HCT116 (cell line): ENCODE results near the gene SMG6. TPM values are rescaled to one million over a fixed set of nuclear protein-coding genes. Genes with fewer than 3 reads are reported as not detected.

Experiments used
- ATAC-seq: fragments of 200-7000 bp; cut with Tn5 transposase; 2 replicates; pipeline ENCODE4 v1.9.1; 2020; ENCODE audit warnings: mild to moderate bottlenecking, moderate library complexity
- BruUV-seq: library from RNA; stranded (reverse); fragments of 400-500 nt; replicated peaks from 2 replicates; lab custom pipeline; 2021; lab: Mats Ljungman, UMichigan
- CTCF ChIA-PET: fragments of 300-600 bp; sonication (Branson Sonifier 250); formaldehyde crosslinking; loops from one replicate; lab custom pipeline; 2021; ENCODE audit warnings: antibody characterized with exemption; lab: Charles Lee
- POLR2A ChIA-PET: fragments of 300-600, 350-600 bp; sonication (Branson Sonifier 250); formaldehyde crosslinking; loops from one replicate; lab custom pipeline; 2021; ENCODE audit warnings: antibody characterized with exemption; lab: Charles Lee
- RAD21 ChIA-PET, 2 experiments: fragments of 300-600 bp; sonication (Branson Sonifier 250); formaldehyde crosslinking; loops; one replicate each; lab custom pipeline; 2023; ENCODE audit warnings: low total read pairs in 2 of 2; ENCODE audit not compliant: uncharacterized antibody in 2 of 2, unreplicated experiment in 2 of 2, low non-redundant PET in 1 of 2; lab: Charles Lee
- DNase-seq: peaks from one replicate; pipeline ENCODE4 v3.0.0-alpha.2; 2010; ENCODE audit warnings: low read depth, low spot score
- H2AFZ ChIP-seq: fragments of 200-600 bp; shearing (Covaris generic), sonication (generic); 2 replicates; pipeline ENCODE4 v1.6.1; 2017; ENCODE audit warnings: low read depth, mixed run types, mixed read lengths, antibody characterized with exemption, low read length; ENCODE audit not compliant: poor library complexity, severe bottlenecking
- H3K27ac ChIP-seq: 2 replicates; pipeline ENCODE4 v1.5.1; 2012; ENCODE audit warnings: low read depth, low read length
- H3K27me3 ChIP-seq: fragments of 200-600 bp; sonication (generic); 2 replicates; pipeline ENCODE4 v1.6.1; 2016; ENCODE audit warnings: mixed run types, low read length, mixed read lengths; ENCODE audit not compliant: insufficient read depth
- H3K36me3 ChIP-seq, 2 experiments: fragments of 200-500 bp in 1 of 2; fragments of 200-600 bp in 1 of 2; sonication (Bioruptor generic) in 1 of 2; sonication (generic) in 1 of 2; 2 replicates each; pipeline versions ENCODE4 v1.5.1 to v1.6.1; 2014 to 2016; ENCODE audit warnings: low read length in 2 of 2, inconsistent platforms in 1 of 2, mixed read lengths in 1 of 2, mixed run types in 1 of 2; ENCODE audit not compliant: insufficient read depth in 2 of 2, control insufficient read depth in 1 of 2
- H3K4me1 ChIP-seq, 2 experiments: fragments of 200-600 bp in 1 of 2; sonication (generic) in 1 of 2; 2 replicates each; pipeline versions ENCODE4 v1.5.1 to v1.6.1; 2012 to 2017; ENCODE audit warnings: low read length in 2 of 2, inconsistent platforms in 1 of 2, mild to moderate bottlenecking in 1 of 2, mixed read lengths in 1 of 2, mixed run types in 1 of 2, moderate library complexity in 1 of 2; ENCODE audit not compliant: insufficient read depth in 2 of 2, control insufficient read depth in 1 of 2
- H3K4me2 ChIP-seq: fragments of 200-600 bp; sonication (generic); 2 replicates; pipeline ENCODE4 v1.6.1; 2017; ENCODE audit warnings: mixed run types, low read length, mixed read lengths
- H3K4me3 ChIP-seq, 2 experiments: fragments of 200-600 bp in 1 of 2; sonication (generic) in 1 of 2; replicated peaks in 1 of 2; 2 replicates each; pipeline ENCODE4 v1.5.1; 2011 to 2016; ENCODE audit warnings: low read length in 2 of 2, control low read depth in 1 of 2, low read depth in 1 of 2, mild to moderate bottlenecking in 1 of 2, mixed read lengths in 1 of 2, mixed run types in 1 of 2
- H3K79me2 ChIP-seq: fragments of 200-600 bp; sonication (generic); 2 replicates; pipeline ENCODE4 v1.6.1; 2017; ENCODE audit warnings: mild to moderate bottlenecking, mixed run types, low read length, moderate library complexity, mixed read lengths; ENCODE audit not compliant: insufficient read depth
- H3K9ac ChIP-seq: fragments of 200-600 bp; sonication (generic); 2 replicates; pipeline ENCODE4 v1.6.1; 2016; ENCODE audit warnings: low read length, mixed read lengths
- H3K9me2 ChIP-seq: fragments of 200-600 bp; sonication (generic), shearing (Covaris generic); 2 replicates; pipeline ENCODE4 v1.6.1; 2017; ENCODE audit warnings: mixed run types, mild to moderate bottlenecking, moderate library complexity; ENCODE audit not compliant: insufficient read depth
- H3K9me3 ChIP-seq, 2 experiments: fragments of 200-500 bp in 1 of 2; fragments of 200-600 bp in 1 of 2; sonication (Bioruptor generic) in 1 of 2; sonication (generic) in 1 of 2; 2 replicates each; pipeline ENCODE4 v1.6.1; 2014 to 2017; ENCODE audit warnings: low read length in 2 of 2, mixed read lengths in 2 of 2, inconsistent platforms in 1 of 2, low read depth in 1 of 2, mild to moderate bottlenecking in 1 of 2, mixed run types in 1 of 2, moderate library complexity in 1 of 2; ENCODE audit not compliant: control insufficient read depth in 1 of 2, insufficient read depth in 1 of 2
- H4K20me1 ChIP-seq: fragments of 200-600 bp; sonication (generic), shearing (Covaris generic); 2 replicates; pipeline ENCODE4 v1.6.1; 2017; ENCODE audit warnings: mixed run types, mild to moderate bottlenecking, moderate library complexity; ENCODE audit not compliant: insufficient read depth
- CBX3 ChIP-seq: IDR thresholded peaks from 2 replicates; pipeline ENCODE4 v1.6.1; 2012; ENCODE audit warnings: low read depth
- EZH2 ChIP-seq: fragments of 200-600 bp; sonication (generic); IDR thresholded peaks from 2 replicates; pipeline ENCODE4 v1.6.1; 2017; ENCODE audit warnings: antibody characterized with exemption, mixed run types
- EZH2phosphoT487 ChIP-seq: fragments of 200-600 bp; IDR thresholded peaks from 2 replicates; pipeline ENCODE4 v1.6.1; 2018; ENCODE audit warnings: antibody characterized with exemption, borderline replicate concordance
- JUND ChIP-seq: IDR thresholded peaks from 2 replicates; pipeline ENCODE4 v1.6.1; 2012
- MAX ChIP-seq: IDR thresholded peaks from 2 replicates; pipeline ENCODE4 v1.6.1; 2012
- POLR2AphosphoS5 ChIP-seq: IDR thresholded peaks from 2 replicates; pipeline ENCODE4 v1.6.1; 2011; ENCODE audit warnings: mild to moderate bottlenecking, low read depth, low read length, moderate library complexity
- RAD21 ChIP-seq: IDR thresholded peaks from 2 replicates; pipeline ENCODE4 v1.6.1; 2012; ENCODE audit warnings: low read depth, mild to moderate bottlenecking
- SP1 ChIP-seq: IDR thresholded peaks from 2 replicates; pipeline ENCODE4 v1.6.1; 2012; ENCODE audit warnings: low read depth
- SRF ChIP-seq: IDR thresholded peaks from 2 replicates; pipeline ENCODE4 v1.6.1; 2012; ENCODE audit warnings: low read depth
- ZBTB33 ChIP-seq: IDR thresholded peaks from 2 replicates; pipeline ENCODE4 v1.6.1; 2011; ENCODE audit warnings: mild to moderate bottlenecking, low read length, moderate library complexity; ENCODE audit not compliant: insufficient replicate concordance; ENCODE audit errors: extremely low read depth
- ZFX ChIP-seq: fragments of 450-650 bp; IDR thresholded peaks from 2 replicates; pipeline ENCODE4 v1.6.1; 2017
- intact Hi-C: fragments of 100-400 bp; cut with micrococcal nuclease; formaldehyde crosslinking; loops from 2 replicates; pipeline ENCODE4 v1.10.0; 2022
- total RNA-seq: library from RNA; stranded (reverse); gene quantifications from one replicate; pipeline ENCODE4 v1.2.1, GENCODE V29; 2021; ENCODE audit not compliant: unreplicated experiment

Gene SMG6
- total RNA-seq, 1 experiment from 2014 or later, result 23.1 TPM

- intact Hi-C loops, result no loop called here
- Histone ChIP-seq H3K79me2 (no peaks in the 10 kb centered on the region), H3K27me3 (no peaks in the 10 kb centered on the region), H3K4me3 (no peak overlapping the region), H2AFZ (no peak overlapping the region), H3K4me1 (peaks cover 0 to 24% of the 10 kb centered on the region in 2 experiments; a peak in 3 of 4 replicates), H3K36me3 (no peaks in the 10 kb centered on the region), H3K9ac (no peak overlapping the region)
- DNase-seq (no peak), ATAC-seq (no peak)
- no TSS peak for BruUV-seq
- ChIA-PET CTCF (interaction anchor here (1.3 kb wide), 1 partner anchor 9 kb away, joined by 3 read pairs; no protein-coding TSS in a partner anchor), POLR2A (no interaction called here), RAD21 (no interaction called here)
- TF ChIP-seq MAX (no peak), EZH2phosphoT487 (no peak), RAD21 (no peak), SP1 (no peak), ZFX (no peak), SRF (no peak)
- TF ChIP-seq, all 23 proteins: peak for 0
- no peaks in the 10 kb centered on the region for H3K9me2 ChIP-seq
- no peak overlapping the region for H3K27ac ChIP-seq
- H3K9me3 ChIP-seq, result no peaks in the 10 kb centered on the region
- no peaks in the 10 kb centered on the region for H4K20me1 ChIP-seq
- H3K4me2 ChIP-seq, result no peak overlapping the region
Observed at GRCh38 chr17:2067048-2067561, 236.5 kb downstream of the SMG6 start.

GRCh38 chr17:2065949-2066400 lies 237.6 kb downstream of the SMG6 start:
- ChIA-PET POLR2A (no interaction called here), CTCF (interaction anchor here (1.1 to 2.6 kb wide), 2 partner anchors 11 to 179 kb away, joined by 3 to 12 read pairs; partner anchors contain the start of gene HIC1), RAD21 (no interaction called here)
- Histone ChIP-seq H3K27ac (no peak overlapping the region), H3K4me3 (no peak overlapping the region), H2AFZ (no peak overlapping the region), H3K9me3 (no peaks in the 10 kb centered on the region), H3K9ac (no peak overlapping the region), H3K36me3 (no peaks in the 10 kb centered on the region), H3K4me1 (peaks cover 0 to 17% of the 10 kb centered on the region in 2 experiments; a peak in 3 of 4 replicates), H3K27me3 (no peaks in the 10 kb centered on the region), H4K20me1 (no peaks in the 10 kb centered on the region), H3K79me2 (no peaks in the 10 kb centered on the region), H3K4me2 (no peak overlapping the region), H3K9me2 (no peaks in the 10 kb centered on the region)
- DNase-seq, result no peak
- TF ChIP-seq CBX3 (no peak), RAD21 (no peak), POLR2AphosphoS5 (no peak), ZBTB33 (no peak), JUND (no peak), SP1 (no peak), EZH2 (no peak)
- no peak for ATAC-seq
- BruUV-seq, result no TSS peak
- intact Hi-C loops, result no loop called here
